GM19099 (cell line): ENCODE results near the gene MANEA.

ENCODE experiments used
- POLR2A ChIP-seq: IDR thresholded peaks from 3 replicates; pipeline ENCODE4 v1.6.1; 2011; ENCODE audit warnings: low read depth; ENCODE audit not compliant: insufficient read length; ENCODE audit errors: extremely low read depth

Gene MANEA

GRCh38 chr6:95576218-95576997, 927 bp upstream of the MANEA start:
- TF ChIP-seq POLR2A = no peak

DNA sequence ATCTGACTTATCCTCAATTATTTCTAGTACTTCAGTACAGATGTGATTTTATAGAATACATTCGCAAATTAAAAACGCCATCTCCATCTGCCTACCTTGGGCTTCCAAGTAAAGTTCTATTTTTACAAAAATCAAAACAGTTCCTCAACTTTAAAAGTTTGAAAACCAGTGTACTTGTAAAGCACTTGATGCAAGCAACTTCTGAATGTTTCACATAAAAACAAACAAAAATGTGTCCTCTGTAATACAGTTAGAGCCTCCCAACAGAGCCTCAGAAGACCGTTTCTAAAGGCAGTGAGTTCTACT, 384 bp upstream of the MANEA start:
- no peak for TF ChIP-seq POLR2A

GRCh38 chr6:95578106-95578410, 723 bp downstream of the MANEA start:
- no peak for TF ChIP-seq POLR2A

- TF ChIP-seq POLR2A = no peak
Measured at GRCh38 chr6:95581073-95581472, 3.7 kb downstream of the MANEA start.

- TF ChIP-seq POLR2A = no peak
Measured at GRCh38 chr6:95587989-95588388, 10.7 kb downstream of the MANEA start.

DNA sequence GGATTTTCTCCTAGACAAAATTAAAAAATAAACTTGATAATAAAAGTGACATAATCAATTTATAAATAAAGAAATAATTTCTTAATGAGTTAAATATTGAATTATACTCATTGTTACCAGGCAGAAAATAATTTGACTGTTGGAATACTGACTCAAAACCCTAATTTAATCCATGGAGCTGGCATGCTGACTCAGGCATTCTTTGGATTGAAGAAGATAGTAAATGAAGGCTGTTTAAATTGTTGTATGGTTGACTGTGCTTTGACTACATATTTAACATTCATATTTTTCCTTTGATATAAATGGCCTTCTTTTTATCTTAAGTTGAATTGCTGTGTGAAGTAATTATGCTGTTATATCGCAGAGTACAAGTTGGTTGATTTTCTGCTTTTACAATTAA, 11.7 kb downstream of the MANEA start:
- TF ChIP-seq POLR2A = no peak

- TF ChIP-seq POLR2A = no peak
Measured at GRCh38 chr6:95589826-95590570, 12.7 kb downstream of the MANEA start.

GRCh38 chr6:95593025-95593424, 15.7 kb downstream of the MANEA start:
- TF ChIP-seq POLR2A = no peak

- no peak for TF ChIP-seq POLR2A
Measured at GRCh38 chr6:95596021-95596420, 18.7 kb downstream of the MANEA start.

GRCh38 chr6:95599706-95600105, 22.4 kb downstream of the MANEA start:
- no peak for TF ChIP-seq POLR2A

GRCh38 chr6:95601133-95601532, 23.8 kb downstream of the MANEA start:
- no peak for TF ChIP-seq POLR2A

- no peak for TF ChIP-seq POLR2A
Measured at GRCh38 chr6:95614094-95614493, 36.8 kb downstream of the MANEA start.

DNA sequence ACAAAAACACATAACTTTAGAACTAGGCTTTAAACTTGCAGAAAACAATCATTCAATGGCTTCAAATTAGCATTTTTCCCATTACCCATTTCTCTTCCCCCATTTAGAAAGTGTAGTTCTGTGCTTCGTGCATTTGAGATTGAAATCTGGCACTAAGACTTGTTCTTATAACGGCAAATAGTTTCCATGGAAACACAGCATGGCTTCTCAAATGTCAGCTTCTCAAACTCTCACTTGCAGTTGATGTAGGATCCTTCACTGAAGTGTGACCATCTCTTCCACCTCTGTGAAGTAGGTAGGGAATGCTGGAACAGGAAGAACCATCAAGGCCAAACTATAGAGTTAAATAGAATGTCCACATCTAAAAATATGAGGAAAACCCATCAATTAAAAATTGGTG, 52.2 kb downstream of the MANEA start:
- no peak for TF ChIP-seq POLR2A

- no peak for TF ChIP-seq POLR2A
Measured at GRCh38 chr6:95636552-95637431, 59.5 kb downstream of the MANEA start.

- TF ChIP-seq POLR2A = no peak
Measured at GRCh38 chr6:95648636-95649035, 71.3 kb downstream of the MANEA start.

GRCh38 chr6:95649451-95649850, 72.1 kb downstream of the MANEA start:
- TF ChIP-seq POLR2A = no peak

- no peak for TF ChIP-seq POLR2A
Measured at GRCh38 chr6:95654176-95654575, 76.8 kb downstream of the MANEA start.

DNA sequence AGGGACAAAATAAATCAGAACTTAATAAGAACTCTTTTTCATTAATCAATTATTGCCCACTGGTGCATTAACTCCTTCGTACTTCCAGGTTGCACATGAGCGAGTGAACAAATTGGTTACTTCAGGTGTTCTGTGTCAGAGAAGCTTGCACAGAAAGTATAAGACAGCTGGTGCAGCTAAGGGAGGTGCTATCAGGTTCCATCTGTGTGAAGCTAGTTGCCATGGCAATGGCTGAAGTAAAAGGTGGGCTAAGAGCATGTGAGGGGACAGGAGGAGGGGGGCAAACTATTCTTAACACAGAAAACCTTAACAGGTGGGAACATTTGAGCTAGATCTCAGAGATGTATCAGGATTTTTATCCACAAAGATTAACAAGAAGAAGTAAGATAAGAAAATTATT, 81.6 kb downstream of the MANEA start:
- no peak for TF ChIP-seq POLR2A
